HG03571 (cell line): ENCODE results near the gene THADA.
"Not testable (repeated sequence)": the region's sequence is repeated elsewhere in the genome, so short reads cannot be mapped to it uniquely, and the experiment has no call there.

ENCODE experiments used
- ATAC-seq: cut with Tn5 transposase; IDR thresholded peaks from one replicate; pipeline ENCODE4 v1.9.1; 2021; ENCODE audit not compliant: unreplicated experiment

Gene THADA

GRCh38 chr2:43448011-43448821 lies 147.6 kb downstream of the THADA start:
- no peak for ATAC-seq

GRCh38 chr2:43446755-43447154 lies 149.1 kb downstream of the THADA start:
- not testable (repeated sequence) for ATAC-seq

- ATAC-seq, result no peak
Measured at GRCh38 chr2:43445781-43446180, 150.1 kb downstream of the THADA start.

- ATAC-seq, result no peak
Measured at GRCh38 chr2:43444989-43445645, 150.7 kb downstream of the THADA start.

GRCh38 chr2:43443282-43443681 lies 152.6 kb downstream of the THADA start:
- no peak for ATAC-seq

- ATAC-seq, result no peak
Measured at GRCh38 chr2:43441195-43441594, 154.6 kb downstream of the THADA start.

GRCh38 chr2:43438858-43439655 lies 156.8 kb downstream of the THADA start:
- no peak for ATAC-seq

- no peak for ATAC-seq
Measured at GRCh38 chr2:43438342-43438741, 157.5 kb downstream of the THADA start.

GRCh38 chr2:43437363-43437762 lies 158.5 kb downstream of the THADA start:
- no peak for ATAC-seq

GRCh38 chr2:43436431-43436830 lies 159.4 kb downstream of the THADA start:
- ATAC-seq, result no peak

- ATAC-seq, result no peak
Measured at GRCh38 chr2:43435746-43436145, 160.1 kb downstream of the THADA start.

- no peak for ATAC-seq
Measured at GRCh38 chr2:43430489-43430888, 165.3 kb downstream of the THADA start.

- ATAC-seq, result no peak
Measured at GRCh38 chr2:43429369-43429768, 166.5 kb downstream of the THADA start.

- ATAC-seq, result no peak
Measured at GRCh38 chr2:43427032-43427424, 168.8 kb downstream of the THADA start.

- ATAC-seq, result peak; percentile 90
Measured at GRCh38 chr2:43426305-43427031, 169.4 kb downstream of the THADA start.

- ATAC-seq, result no peak
Measured at GRCh38 chr2:43425659-43426058, 170.2 kb downstream of the THADA start.

GRCh38 chr2:43424262-43425207 lies 171.3 kb downstream of the THADA start:
- ATAC-seq, result no peak

GRCh38 chr2:43423941-43424261 lies 171.9 kb downstream of the THADA start:
- no peak for ATAC-seq

- ATAC-seq, result no peak
Measured at GRCh38 chr2:43421194-43421593, 174.6 kb downstream of the THADA start.

- no peak for ATAC-seq
Measured at GRCh38 chr2:43420389-43420801, 175.4 kb downstream of the THADA start.
